NCI-H2196 (cell line): ENCODE measurements around the gene BCL7C.
"Not testable (repeated sequence)": the region's sequence is repeated elsewhere in the genome, so short reads cannot be mapped to it uniquely, and the experiment has no call there.

Experiments
- DNase-seq: peaks from one replicate; lab custom pipeline; 2025; ENCODE audit not compliant: unreplicated experiment; lab: John Stamatoyannopoulos, UW

Gene BCL7C

DNA sequence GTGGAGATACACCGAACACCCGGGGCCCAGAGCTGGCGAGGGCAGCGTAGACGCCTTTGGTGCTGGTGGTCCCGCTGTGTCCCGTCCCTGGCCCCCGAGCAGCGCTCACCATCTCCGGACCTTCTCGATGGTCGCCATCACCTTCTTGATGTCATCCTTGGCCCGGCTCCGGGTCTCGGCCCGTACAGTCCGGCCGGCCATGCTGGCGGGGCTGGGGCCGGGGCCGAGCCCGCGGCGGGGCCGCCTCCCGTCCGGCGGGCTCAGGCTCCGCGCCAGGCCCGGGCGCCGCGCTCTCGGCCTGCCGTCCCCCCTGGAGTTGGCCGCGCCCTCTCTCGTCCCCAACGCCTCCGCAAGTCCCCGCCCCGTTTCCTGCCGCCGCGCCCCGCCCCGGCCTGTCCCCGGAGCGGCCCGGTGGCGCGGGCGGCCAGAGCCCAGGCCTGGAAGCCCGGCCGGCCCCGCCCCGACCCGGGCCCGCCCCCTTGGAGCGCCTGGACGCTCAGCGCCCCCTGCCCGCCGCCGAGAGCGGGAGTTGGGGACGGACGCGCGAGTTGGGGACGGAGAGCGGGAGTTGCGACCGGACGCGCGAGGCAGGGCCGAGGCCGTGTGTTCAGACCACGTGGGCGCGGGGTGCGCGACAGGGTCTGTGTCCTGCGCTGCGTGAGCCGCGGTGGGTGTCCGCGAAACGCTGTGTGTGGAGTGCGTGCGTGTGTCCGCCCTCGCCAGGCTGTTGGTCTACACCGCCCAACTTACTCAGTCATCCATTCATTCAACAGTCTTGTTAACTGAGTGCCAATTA, at the start of gene BCL7C:
BCL7C (minus strand) TSS at position 334 of the 796 bp plus-strand sequence; CDS start at position 201, 133 bp downstream.
- peak; percentile 90 for DNase-seq

DNA sequence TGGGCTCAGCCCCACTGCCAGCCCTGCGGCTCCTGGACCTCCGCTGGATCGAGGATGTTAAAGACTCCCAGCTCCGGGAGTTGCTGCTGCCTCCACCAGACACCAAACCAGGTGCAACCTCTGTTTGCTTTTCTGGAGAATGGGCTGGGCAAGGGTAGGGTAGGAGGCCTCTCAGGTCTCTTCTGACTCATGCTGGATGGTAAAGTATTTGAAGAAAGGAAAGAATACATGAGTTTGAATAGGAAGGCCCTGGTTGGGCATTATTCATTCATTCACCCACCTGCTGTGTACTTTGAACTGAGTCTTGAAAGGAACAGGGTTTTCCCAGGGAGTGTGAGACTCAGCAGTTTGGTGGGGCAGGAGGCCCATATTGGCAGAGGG, 48.5 kb upstream of the BCL7C start:
- no peak for DNase-seq

DNA sequence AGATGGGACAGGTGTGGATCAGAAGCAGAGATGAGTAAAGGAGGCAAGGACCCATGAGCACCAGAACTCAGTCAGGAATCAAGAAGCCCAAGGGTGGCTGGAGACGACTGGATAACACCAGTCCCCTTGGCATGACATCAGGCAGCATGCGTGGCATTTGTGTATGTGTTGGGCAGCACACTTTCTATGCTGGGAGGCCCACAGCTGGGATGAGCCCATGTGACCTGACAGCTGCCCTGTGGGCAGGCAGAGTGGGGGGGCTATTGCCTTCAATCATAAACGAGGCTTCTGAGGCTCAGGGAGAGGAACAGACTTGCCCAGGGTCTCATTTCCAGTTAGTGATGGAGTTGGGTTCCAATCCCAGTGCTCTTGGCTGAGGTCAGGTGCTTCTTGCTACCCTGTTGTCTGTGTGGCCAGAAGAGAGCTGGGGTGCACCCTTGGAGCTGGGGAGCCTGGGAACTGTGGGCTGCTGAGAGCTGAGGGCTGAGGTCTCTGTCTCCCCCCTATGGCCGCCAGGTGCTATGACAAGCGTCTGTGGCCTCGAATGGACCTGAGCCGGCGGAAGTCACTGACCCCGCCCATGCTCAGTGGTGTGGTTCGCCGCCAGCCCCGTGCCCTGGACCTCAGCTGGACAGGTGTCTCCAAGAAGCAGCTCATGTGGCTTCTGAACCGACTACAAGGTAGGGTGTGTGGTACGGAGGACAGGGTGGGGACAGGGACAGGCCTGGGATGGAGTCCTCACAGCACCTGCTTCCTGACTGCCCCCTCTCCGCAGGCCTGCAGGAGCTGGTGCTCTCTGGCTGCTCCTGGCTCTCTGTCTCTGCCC, 47.9 kb upstream of the BCL7C start:
- DNase-seq = peak; percentile 86

DNA sequence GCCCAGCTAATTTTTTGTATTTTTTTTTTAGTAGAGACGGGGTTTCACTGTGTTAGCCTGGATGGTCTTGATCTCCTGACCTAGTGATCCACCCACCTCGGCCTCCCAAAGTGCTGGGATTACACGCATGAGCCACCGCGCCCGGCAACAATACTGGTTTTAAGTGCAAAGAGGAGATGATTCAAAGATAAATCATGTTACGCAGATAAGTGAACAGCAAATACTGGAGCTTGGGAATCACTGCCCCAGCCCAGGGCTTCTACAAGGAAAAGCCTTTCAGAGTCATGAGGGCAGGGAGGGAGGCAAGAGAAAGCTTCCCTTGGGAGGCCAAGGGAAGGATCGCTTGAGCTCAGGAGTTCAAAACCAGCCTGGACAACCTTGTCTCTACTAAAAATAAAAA, 45.7 kb upstream of the BCL7C start:
- not testable (repeated sequence) for DNase-seq

GRCh38 chr16:30937692-30938091, 43.8 kb upstream of the BCL7C start:
- DNase-seq = no peak

DNA sequence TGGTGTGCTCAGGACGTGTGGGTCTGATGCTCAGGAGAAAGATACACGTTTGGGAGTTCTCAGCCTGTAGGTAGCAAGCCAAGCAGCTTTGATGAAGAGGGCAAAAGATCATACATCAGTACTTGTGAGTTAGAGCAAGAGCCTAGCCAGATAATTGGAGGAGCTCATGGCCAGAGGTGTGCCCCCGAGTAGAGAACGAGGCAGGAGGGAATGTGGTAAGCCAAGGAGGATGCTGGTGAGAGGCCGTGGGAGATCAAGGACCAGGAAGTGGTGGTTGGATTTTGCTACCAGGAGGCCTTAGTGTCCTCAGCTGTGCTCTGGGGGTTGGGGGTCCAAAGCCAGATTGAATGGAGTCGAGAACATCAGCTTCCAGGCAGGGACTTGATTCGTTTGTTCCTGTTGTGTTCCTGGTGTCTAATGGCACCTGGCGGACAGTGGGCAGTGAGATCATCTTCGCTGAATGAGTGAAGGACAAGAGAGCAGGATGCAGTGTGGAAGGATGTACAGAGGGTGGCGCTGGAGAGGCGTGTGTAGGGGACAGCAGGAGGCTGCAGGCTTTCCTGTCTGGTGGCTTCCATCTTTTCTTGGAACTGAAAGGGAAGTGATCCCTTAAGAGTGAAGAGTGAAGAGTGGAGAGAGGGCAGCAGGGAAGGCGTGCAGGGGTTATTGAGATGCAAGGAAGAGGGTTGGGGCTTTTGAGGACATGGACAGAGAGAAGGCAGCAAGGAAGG, 41.1 kb upstream of the BCL7C start:
- DNase-seq = peak; percentile 69

GRCh38 chr16:30931068-30931650, 37.3 kb upstream of the BCL7C start:
- DNase-seq = no peak

GRCh38 chr16:30930160-30930571, 36.3 kb upstream of the BCL7C start:
- DNase-seq = no peak

- no peak for DNase-seq
Measured at GRCh38 chr16:30929167-30929566, 35.3 kb upstream of the BCL7C start.

GRCh38 chr16:30928390-30928789, 34.5 kb upstream of the BCL7C start:
- DNase-seq = no peak

GRCh38 chr16:30927789-30928378, 34.0 kb upstream of the BCL7C start:
- DNase-seq = peak; percentile 89

DNA sequence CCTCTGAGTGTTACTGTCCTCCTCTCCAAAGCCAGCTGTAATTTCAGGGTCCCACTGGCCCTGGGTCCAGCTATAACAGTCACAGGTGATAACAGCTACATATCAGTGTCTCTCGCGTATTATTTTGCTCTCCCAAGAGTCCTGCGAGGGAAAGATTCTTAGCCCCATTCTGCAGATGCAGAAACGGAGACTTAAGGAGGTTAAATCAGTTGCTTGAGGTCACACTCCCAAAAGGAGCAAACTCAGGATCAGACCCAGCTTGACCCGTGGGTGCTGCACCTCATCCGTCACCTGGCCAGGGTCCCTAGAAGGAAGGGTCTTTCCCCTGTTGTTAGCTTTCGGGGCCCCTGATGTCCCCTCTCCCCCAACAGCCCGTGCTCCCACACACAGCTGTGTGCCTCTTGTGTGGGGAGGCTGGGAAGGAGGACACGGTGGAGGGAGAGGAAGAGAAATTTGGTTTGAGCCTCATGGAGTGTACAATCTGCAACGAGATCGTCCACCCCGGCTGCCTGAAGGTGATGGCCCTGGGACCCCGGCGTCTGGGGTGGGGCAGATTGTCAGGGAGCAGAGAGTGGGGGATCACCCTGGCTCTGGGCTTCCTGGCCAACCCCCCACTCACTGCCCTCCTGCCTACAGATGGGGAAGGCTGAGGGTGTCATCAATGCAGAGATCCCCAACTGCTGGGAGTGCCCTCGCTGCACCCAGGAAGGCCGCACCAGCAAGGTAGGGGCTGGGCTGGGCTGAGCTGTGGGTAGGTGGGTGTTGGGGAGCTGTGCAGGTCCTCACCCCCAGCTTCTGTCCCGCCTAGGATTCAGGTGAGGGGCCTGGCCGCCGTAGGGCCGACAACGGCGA, 33.3 kb upstream of the BCL7C start:
- DNase-seq = no peak

- no peak for DNase-seq
Measured at GRCh38 chr16:30925995-30926811, 32.3 kb upstream of the BCL7C start.

DNA sequence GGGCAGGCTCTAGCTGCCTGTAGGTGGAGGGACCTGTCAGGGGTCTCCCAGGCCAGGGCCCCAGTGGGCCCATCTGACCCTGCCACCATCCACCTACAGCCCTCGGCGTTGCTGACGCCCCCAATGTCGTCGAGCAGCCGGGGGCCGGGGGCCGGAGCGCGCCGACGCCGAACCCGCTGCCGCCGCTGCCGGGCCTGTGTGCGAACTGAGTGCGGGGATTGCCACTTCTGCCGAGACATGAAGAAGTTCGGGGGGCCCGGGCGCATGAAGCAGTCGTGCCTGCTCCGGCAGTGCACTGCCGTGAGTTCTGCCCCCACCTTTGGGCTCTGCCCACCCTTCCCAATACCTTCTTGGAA, 31.7 kb upstream of the BCL7C start:
- no peak for DNase-seq

DNA sequence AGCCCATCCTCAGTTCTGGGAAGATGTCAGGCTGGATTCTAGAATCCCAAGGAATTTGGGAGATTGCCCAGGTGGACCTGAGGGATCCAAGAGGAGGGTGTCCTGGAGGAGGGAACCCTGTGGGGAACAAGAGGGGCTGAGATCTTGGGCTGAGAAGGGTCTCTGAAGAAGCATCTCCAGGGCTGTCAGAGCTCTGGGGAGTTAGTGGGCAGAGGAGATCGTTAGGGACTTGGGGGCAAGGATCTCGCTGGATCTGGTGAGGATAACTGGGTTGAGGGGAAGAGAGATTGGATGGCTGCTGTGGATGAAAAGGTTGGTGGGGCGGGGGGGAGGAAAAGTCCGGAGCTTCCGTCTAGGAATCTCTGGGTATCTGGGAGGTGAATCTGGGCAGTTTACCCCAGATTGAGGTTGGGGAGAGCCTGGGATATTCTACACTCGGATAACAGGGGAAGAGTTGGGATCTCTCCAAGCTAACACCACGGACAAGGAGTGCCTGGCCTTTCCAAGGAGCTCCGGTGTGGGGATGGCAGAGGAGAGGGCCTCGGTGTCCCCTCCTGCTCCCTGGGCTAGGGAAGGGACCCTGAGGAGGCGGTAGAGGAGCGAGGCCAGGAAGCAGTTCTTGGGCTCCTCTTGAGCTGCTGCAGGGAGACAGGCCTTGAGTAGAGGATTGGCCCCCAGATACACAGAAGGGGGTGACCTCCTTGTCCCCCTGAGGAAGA, 31.2 kb upstream of the BCL7C start:
- DNase-seq = no peak

GRCh38 chr16:30924076-30924912, 30.4 kb upstream of the BCL7C start:
- DNase-seq = no peak

- no peak for DNase-seq
Measured at GRCh38 chr16:30923554-30924075, 29.7 kb upstream of the BCL7C start, which contains the start of gene FBXL19. FBXL19 (plus strand) TSS chr16:30923572; CDS start chr16:30925755, 2,183 bp downstream.
